GM18868 (cell line): ENCODE results near the gene SLC5A3.
A peak's percentile ranks its signal among the peaks of the same experiment; 100 is the strongest.

Source experiments
- ATAC-seq: cut with Tn5 transposase; IDR thresholded peaks from one replicate; pipeline ENCODE4 v1.9.1; 2021; ENCODE audit warnings: mild to moderate bottlenecking, moderate library complexity; ENCODE audit not compliant: unreplicated experiment

Gene SLC5A3

DNA sequence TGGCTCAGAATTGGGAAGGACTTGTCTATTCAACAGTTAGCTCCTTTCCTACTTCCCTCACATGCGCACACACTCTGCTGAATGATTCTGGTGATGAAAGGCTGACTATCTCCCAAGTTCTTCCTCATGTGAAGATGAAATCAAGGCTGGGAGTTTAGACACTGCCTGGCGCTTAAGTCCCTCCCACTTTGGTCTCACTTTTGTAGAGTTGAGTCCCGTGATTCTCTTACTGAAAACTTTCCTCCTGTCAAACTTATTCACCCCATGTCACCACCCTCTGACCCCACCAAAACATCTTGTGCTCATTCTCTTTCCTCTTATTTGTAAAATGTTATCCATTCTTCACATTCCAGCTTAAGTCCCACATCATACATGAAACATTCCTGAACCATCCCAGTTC, 8.4 kb upstream of the SLC5A3 start:
- no peak for ATAC-seq

DNA sequence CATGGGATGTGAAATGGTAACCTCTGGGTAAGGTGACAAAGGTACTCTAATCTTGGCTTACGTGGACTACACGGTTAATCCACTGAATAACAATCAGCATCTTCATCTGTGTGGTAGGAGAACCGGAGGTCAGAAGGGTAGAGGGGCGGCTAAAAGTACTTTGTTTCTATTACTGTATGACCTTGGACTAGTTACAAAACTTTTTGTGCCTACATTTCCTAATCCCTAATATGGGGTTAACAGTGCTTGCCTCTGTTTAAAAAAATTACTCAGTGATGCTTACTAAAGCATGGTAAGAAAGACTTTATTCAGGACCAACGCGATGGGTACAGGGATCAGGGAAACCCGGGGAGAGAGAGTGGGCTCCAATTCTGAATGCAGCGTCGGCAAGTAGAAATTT, 1.7 kb upstream of the SLC5A3 start:
- no peak for ATAC-seq

DNA sequence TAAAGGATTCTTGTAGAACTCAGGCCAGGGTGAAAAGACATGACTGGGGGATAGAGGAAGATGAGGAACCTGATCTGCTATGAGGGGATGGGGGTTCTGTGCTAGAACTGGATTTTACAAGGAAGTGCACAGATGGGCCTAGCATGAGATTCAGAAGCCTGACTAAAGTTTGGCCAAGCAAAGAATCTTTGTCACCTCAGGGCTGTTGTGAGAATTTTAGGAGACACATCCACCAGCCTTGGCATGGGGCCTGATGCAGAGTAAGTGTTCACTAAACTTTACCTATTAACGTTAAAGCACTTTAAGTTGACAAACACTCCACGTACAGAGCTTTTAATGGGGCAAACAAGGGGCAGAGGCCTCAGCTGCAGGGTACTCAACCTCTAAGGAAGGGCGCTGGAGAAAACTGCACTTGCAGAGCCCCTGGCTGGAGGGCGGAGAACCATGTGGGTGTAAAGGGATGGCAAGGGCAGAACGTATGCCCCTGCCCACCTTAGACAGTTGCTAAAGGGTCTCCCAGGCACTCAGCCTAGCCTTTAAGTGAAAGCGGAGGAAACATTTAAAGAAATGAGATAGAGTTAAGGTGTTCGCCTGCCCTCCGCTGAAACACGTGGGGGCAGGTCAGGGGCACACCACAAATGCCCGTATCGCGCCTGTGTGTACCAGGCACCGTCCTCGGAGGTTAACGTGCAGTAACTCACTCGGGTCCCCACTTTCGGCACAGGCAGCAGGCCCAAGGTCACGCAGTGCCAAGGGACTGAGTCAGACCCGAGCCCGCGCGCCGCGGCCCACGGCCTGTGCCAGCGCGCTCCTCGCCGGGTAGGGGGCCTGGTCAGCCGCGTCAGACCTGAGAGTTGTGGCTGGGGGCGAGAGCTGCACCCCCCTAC, 990 bp upstream of the SLC5A3 start:
- ATAC-seq, result no peak

- ATAC-seq, result peak; percentile 50
Measured at GRCh38 chr21:34073749-34074282, 438 bp downstream of the SLC5A3 start.

GRCh38 chr21:34074283-34075090, 1.1 kb downstream of the SLC5A3 start:
- ATAC-seq, result no peak

GRCh38 chr21:34075091-34075425, 1.7 kb downstream of the SLC5A3 start:
- ATAC-seq, result no peak

DNA sequence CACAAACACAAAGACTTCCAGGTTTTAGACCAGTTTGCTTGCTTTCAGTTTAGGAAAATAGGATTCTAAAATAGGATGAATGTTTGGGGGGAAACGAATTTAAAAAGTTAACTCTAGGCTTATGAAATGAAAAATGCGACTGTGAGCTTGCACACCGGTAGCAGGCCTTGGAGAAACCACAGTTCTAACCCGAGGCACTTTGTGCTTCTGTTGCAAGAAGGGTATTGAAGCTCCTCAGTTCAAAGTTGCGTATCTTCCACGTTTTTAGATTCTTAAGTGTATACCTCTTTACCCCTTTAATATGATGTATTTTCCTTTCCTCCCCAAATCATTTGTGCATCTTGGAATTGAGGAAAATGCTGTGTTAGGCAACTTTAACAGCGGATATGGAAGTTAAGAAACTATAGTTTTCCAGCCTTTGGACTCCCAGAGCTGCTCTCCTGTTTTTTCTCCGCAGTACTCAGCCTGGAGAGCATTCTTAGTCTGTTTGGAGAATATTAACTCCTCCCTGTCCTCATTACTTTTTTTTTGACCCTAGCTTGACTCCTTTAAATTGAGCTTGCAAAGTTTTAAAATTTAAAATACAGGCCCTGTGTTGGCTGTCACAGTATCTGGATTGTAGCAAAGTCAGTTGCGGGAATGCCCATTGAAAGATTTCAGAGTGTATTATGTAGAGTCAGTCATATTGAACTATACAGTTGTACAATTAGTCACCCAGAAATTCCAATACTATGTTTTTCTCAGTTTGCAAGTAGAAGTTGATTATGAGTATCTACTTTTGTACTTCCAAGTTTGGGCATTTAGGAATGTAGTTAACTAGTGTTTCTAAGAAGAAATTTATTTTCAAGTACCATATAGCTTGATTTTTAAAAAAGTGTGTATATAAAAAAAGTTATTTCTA, 2.6 kb downstream of the SLC5A3 start:
- no peak for ATAC-seq

GRCh38 chr21:34076835-34077234, 3.5 kb downstream of the SLC5A3 start:
- no peak for ATAC-seq

DNA sequence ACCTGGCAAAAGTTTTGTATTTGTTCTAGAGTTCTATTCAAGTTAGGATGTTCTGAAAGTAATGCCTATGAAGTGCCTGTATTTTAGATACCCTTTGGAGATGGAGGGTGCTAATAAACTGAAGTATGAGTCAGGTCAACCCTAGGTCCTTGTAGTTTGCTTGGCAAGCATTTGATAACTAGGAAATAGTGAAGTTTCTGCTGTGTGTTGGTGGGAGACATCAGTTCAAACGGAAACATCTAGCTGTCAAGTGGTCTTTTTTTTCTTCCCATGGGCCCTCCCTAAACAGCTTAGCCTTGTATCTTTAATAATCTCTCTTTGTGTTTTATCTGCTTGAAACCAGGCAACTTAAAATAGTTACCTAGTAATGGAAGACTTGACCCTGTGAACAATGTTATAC, 4.5 kb downstream of the SLC5A3 start:
- no peak for ATAC-seq

DNA sequence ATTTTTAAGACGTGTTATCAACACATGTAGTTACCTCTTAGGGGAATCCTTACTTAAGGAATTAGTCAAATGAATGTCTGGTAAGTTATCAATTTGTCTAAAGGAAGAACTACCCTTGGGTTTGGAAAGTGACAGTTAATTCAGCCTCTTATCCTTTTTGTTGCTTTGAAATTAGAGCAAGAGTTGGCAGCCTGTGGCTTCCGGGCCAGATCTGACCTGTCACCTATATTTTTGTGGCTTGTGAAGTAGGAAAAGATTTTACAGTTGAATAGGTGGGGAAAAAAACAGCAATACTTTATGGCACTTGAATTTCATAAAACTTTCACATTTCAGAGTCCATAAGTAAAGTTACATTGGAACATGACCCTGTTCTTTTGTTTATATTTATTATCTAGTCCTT, 5.5 kb downstream of the SLC5A3 start:
- ATAC-seq, result no peak

- no peak for ATAC-seq
Measured at GRCh38 chr21:34080710-34081109, 7.3 kb downstream of the SLC5A3 start.

DNA sequence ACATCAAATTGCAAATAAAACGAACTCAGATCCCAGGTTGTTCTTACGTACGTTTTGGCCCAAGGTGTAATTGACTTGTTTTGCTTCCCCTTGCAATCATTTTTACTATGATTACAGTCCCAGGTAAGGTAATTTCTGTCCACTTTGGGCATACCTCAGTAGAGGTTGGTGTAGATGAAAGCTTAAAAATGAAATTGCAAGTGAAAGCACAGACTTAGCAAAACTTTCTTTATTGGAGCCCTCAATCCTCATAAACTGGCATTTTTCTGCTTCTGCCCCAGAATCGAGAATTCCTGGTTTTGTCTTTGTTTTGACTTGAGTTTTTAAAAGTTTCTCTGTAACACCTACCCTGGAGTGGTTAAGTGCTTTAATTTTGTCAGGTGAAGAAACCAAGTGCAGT, 9.4 kb downstream of the SLC5A3 start:
- ATAC-seq, result no peak

GRCh38 chr21:34083357-34083756, 10.0 kb downstream of the SLC5A3 start:
- ATAC-seq, result no peak

DNA sequence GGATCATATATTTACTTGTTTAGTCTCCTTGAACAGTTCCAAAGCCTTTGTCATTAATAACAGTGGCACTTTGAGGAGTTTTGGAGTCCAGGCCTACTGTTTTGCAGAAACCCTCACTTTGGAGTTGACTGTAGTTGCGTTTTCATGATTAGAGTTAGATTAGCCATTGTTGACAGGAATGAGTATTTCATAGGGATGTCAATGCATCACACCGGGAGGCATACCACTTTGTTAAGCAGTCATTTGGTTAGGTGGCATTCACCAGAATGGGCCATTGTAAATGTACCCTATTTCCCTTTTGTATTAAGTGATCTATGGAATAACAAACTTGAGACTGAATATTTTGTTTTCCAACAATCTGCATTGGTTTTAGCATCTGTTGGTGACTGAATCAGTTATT, 11.8 kb downstream of the SLC5A3 start:
- no peak for ATAC-seq

DNA sequence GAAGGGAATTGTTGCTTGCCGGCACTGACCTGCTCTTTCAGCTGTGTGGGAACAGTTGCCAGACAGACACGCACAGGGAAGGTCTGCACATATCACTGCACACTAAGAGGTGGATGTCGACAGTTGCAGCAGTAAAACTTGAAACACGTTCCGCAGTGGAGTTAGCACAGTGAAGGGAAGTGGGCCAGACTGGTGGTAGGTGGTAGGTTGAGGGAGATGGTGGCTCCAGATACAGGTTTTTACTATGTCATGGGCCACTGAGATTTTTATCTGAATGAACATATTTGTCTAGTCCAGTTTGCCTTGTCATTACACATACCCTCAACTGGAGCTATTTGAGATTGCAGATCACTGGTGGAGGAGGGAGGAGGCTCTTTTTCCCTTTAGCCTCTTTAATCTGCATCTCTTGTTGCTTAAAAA, 13.5 kb downstream of the SLC5A3 start:
- no peak for ATAC-seq

- no peak for ATAC-seq
Measured at GRCh38 chr21:34088752-34089151, 15.4 kb downstream of the SLC5A3 start.

DNA sequence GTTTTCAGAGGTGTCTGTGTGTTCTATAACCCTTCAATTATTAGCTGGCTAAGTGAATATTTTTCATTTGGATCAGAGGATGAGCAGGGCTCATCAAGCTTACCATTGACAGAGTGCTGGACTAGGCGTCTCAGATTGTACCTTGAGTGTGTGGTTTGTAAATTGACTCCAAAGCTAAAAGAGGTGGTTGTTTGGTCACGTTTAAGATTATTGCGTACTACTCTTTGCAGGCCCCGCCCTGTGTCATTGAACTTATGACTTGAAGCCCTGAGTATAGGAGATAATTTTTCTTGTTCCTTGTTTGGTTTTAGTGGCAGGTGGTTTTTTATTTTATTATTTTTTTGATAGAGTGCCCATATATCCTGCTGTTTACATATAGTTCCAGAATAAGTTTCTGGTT, 17.7 kb downstream of the SLC5A3 start:
- no peak for ATAC-seq

DNA sequence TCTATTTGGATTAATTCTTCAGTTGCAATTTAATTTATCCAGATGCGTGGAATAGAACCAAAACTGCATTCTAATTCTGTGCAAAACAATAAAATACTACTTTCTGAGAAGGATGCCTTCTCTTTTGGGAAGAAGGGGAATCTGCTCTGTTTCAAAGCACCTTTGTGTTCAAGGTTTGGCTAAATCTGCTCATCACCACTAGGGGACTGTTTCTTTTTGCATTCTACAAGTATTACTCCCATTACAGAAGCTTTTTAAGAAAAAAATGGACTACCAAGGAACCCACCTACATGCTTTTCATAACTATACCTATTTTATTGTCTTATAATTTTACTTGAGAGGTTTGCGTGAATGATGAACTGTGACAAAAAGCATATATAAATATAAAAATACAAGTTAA, 18.2 kb downstream of the SLC5A3 start:
- no peak for ATAC-seq

- no peak for ATAC-seq
Measured at GRCh38 chr21:34092262-34092921, 19.0 kb downstream of the SLC5A3 start.

DNA sequence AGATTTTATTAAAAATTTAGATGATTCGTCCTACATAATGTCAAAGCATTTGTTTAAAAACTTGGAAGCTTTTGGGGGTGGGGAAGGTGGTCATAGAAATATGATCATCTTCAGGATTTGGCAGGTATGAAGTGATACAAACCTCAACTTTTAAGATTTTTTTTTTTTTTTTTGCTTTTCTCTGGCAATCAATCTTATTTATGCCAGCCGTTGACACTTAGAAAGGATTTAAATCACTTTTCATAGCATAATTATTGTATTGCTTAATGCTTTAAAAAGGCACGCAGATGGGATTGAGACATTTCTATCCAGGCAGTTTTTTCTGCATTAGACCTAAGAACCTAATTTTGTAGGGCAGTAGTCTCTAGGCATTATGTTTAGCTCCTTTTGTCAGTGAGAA, 19.7 kb downstream of the SLC5A3 start:
- ATAC-seq, result no peak
